NCI-H1417 treated with DMSO at 0.1 percent for 48 hours (cell line): ENCODE measurements around the gene HBA2.
"Not testable (repeated sequence)": the region's sequence is repeated elsewhere in the genome, so short reads cannot be mapped to it uniquely, and the experiment has no call there.

ENCODE experiments used
- DNase-seq: peaks from one replicate; lab custom pipeline; 2025; lab: John Stamatoyannopoulos, UW

Gene HBA2

GRCh38 chr16:155031-155398 lies 17.7 kb upstream of the HBA2 start:
- no peak for DNase-seq

DNA sequence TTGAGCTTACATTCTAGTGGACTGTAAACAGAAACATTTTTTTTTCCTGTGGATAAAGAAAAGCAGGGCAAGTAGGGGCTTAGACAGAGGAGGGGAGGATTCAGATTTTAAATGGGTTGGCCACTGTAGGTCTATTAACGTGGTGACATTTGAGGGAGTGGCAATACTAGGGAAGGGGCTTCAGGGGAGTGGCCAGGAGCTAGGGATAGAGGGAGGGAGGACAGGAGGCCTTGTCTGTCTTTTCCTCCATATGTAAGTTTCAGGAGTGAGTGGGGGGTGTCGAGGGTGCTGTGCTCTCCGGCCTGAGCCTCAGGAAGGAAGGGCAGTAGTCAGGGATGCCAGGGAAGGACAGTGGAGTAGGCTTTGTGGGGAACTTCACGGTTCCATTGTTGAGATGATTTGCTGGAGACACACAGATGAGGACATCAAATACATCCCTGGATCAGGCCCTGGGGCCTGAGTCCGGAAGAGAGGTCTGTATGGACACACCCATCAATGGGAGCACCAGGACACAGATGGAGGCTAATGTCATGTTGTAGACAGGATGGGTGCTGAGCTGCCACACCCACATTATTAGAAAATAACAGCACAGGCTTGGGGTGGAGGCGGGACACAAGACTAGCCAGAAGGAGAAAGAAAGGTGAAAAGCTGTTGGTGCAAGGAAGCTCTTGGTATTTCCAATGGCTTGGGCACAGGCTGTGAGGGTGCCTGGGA lies 13.4 kb upstream of the HBA2 start:
- no peak for DNase-seq

DNA sequence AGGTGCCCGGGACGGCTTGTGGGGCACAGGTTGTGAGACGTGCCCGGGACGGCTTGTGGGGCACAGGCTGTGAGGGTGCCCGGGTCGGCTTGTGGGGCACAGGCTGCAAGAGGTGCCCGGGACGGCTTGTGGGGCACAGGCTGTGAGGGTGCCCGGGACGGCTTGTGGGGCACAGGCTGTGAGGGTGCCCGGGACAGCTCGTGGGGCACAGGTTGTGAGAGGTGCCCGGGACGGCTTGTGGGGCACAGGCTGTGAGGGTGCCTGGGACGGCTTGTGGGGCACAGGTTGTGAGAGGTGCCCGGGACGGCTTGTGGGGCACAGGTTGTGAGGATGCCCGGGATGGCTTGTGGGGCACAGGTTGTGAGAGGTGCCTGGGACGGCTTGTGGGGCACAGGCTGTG lies 12.4 kb upstream of the HBA2 start:
- DNase-seq, result not testable (repeated sequence)

GRCh38 chr16:160691-161190 lies 11.9 kb upstream of the HBA2 start:
- DNase-seq, result no peak

GRCh38 chr16:162271-162991 lies 10.2 kb upstream of the HBA2 start:
- no peak for DNase-seq

- not testable (repeated sequence) for DNase-seq
Observed at GRCh38 chr16:163139-163538, 9.5 kb upstream of the HBA2 start.

- DNase-seq, result not testable (repeated sequence)
Observed at GRCh38 chr16:163696-164095, 9.0 kb upstream of the HBA2 start.

- DNase-seq, result not testable (repeated sequence)
Observed at GRCh38 chr16:164134-164823, 8.4 kb upstream of the HBA2 start.

- no peak for DNase-seq
Observed at GRCh38 chr16:164827-165538, 7.7 kb upstream of the HBA2 start.

DNA sequence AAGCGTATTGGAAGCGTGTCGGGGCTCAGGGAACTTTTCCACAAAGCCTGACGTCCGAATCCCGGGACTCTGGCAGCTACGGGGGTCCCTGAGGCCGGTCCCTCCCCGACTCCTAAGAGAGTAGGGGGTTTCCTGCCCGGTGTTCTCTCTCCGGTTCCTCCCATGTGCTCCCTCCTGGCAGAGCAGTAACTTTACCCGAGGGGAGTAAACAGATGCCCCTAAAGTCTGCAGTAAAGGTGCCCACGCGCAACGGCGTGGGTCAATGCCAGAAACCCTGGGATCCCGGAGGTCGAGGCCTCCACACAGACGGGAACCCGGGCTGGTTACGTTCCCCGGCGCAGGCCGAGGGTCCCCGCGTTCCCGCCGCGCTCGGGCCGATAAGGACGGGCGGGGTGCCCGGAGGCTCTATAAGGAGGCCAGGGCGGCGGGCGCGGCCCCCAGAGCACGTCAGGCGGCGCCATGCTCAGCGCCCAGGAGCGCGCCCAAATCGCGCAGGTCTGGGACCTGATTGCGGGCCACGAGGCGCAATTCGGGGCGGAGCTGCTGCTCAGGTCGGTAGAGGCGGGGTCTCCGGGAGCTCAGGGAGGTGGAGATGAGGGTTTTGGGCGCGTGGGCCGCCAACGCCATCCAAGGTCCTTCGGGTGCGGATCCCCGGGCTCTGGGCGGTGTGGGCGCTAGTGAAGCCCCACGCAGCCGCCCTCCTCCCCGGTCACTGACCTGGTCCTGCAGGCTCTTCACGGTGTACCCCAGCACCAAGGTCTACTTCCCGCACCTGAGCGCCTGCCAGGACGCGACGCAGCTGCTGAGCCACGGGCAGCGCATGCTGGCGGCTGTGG lies 6.9 kb upstream of the HBA2 start, which contains the start of gene HBM:
Gene HBM, plus strand, starts transcription at position 440 of the 836 bp plus-strand sequence. Its CDS starts 20 bp downstream, at position 460.
- no peak for DNase-seq

DNA sequence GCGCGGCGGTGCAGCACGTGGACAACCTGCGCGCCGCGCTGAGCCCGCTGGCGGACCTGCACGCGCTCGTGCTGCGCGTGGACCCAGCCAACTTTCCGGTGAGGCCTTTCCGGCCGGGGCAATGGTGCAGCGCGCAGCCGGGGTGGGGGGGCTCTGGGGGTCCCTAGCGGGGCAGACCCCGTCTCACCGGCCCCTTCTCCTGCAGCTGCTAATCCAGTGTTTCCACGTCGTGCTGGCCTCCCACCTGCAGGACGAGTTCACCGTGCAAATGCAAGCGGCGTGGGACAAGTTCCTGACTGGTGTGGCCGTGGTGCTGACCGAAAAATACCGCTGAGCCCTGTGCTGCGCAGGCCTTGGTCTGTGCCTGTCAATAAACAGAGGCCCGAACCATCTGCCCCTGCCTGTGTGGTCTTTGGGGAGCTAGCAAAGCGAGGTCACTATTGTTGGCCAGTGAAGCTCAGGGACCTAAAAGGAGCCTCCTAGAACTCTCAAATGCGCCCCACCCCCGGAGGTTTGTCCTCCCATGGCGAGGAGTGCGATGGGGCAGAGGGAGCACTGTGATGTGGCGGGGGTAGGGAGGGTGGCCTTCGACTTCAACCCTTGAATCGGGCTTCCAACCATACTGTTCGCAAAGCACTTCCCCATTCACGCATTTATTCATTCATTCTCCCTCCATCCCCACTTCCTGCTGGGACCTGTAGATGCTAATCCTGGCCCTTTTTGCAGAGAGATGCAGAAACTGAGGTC lies 6.1 kb upstream of the HBA2 start:
- no peak for DNase-seq

DNA sequence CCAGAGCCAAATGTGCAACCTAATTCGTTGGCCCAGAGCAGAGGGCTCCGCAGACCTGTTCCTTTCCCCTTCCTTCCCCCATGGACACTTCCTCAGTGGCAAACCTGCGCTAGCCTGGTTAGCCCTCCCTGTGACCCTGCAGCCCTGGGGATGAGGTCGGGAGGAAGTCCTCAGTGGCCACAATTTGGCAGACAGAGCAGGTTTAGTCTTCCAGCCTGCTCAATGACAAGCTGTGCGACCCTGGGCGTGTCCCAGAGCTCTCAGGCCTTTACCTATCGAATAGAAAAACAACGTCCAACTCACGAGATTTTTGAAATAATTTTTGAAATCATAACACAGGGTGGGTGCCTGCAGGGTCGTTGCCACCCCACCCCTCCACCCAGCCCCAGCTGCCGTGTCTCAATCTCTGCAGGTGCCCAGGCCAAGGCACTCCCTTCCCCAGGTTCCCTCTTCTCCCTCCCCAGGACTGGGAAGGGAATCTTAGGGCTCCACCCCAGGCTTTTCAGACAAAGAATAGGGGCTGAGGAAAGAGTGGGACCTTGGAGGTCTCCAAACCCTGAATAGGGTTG lies 5.5 kb upstream of the HBA2 start:
- DNase-seq, result no peak

DNA sequence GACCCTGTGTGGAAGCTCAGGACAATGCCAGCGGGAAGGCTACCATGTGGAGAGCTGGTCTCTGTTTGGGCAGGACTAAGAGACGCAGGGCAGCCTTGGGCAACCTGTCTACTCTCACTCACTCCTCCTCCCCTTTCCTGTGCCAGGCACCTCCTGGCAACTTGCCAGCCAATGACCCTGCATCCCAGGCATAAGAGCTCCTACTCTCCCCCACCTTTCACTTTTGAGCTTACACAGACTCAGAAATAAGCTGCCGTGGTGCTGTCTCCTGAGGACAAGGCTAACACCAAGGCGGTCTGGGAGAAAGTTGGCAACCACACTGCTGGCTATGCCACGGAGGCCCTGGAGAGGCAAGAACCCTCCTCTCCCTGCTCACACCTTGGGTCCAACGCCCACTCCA lies 4.3 kb upstream of the HBA2 start:
- DNase-seq, result no peak

DNA sequence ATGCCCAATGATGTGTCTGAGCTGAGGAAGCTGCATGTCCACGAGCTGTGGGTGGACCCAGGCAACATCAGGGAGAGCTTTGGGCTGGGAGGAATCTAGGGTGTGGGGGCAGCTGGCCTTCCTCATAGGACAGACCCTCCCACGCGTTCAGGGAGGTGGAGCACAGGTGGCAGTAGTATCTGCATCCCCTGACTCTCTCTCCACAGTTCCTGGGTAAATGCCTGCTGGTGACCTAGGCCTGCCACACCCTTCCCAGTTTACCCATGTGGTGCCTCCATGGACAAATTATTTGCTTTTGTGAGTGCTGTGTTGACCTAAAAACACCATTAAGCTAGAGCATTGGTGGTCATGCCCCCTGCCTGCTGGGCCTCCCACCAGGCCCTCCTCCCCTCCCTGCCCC lies 3.7 kb upstream of the HBA2 start:
- no peak for DNase-seq

DNA sequence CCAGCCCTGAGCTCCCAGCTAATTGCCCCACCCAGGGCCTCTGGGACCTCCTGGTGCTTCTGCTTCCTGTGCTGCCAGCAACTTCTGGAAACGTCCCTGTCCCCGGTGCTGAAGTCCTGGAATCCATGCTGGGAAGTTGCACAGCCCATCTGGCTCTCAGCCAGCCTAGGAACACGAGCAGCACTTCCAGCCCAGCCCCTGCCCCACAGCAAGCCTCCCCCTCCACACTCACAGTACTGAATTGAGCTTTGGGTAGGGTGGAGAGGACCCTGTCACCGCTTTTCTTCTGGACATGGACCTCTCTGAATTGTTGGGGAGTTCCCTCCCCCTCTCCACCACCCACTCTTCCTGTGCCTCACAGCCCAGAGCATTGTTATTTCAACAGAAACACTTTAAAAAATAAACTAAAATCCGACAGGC lies 2.6 kb upstream of the HBA2 start:
- not testable (repeated sequence) for DNase-seq

DNA sequence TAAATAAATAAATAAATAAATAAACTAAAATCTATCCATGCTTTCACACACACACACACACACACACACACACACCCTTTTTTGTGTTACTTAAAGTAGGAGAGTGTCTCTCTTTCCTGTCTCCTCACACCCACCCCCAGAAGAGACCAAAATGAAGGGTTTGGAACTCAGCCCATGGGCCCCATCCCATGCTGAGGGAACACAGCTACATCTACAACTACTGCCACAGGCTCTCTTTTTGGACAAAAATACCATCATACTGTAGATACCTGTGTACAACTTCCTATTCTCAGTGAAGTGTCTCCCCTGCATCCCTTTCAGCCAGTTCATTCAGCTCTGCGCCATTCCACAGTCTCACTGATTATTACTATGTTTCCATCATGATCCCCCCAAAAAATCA lies 1.9 kb upstream of the HBA2 start:
- no peak for DNase-seq

- DNase-seq, result not testable (repeated sequence)
Observed at GRCh38 chr16:173211-173854, 657 bp downstream of the HBA2 start.

GRCh38 chr16:173928-174769 lies 1.5 kb downstream of the HBA2 start:
- not testable (repeated sequence) for DNase-seq
